HCT116 (cell line): ENCODE data around the gene CD3E. TPM values are rescaled to one million over a fixed set of nuclear protein-coding genes. Genes with fewer than 3 reads are reported as not detected.

ENCODE experiments used
- ATAC-seq: fragments of 200-7000 bp; cut with Tn5 transposase; 2 replicates; pipeline ENCODE4 v1.9.1; 2020; ENCODE audit warnings: mild to moderate bottlenecking, moderate library complexity
- BruUV-seq: library from RNA; stranded (reverse); fragments of 400-500 nt; replicated peaks from 2 replicates; lab custom pipeline; 2021; lab: Mats Ljungman, UMichigan
- CTCF ChIA-PET: fragments of 300-600 bp; sonication (Branson Sonifier 250); formaldehyde crosslinking; loops from one replicate; lab custom pipeline; 2021; ENCODE audit warnings: antibody characterized with exemption; lab: Charles Lee
- POLR2A ChIA-PET: fragments of 300-600, 350-600 bp; sonication (Branson Sonifier 250); formaldehyde crosslinking; loops from one replicate; lab custom pipeline; 2021; ENCODE audit warnings: antibody characterized with exemption; lab: Charles Lee
- RAD21 ChIA-PET, 2 experiments: fragments of 300-600 bp; sonication (Branson Sonifier 250); formaldehyde crosslinking; loops; one replicate each; lab custom pipeline; 2023; ENCODE audit warnings: low total read pairs in 2 of 2; ENCODE audit not compliant: uncharacterized antibody in 2 of 2, unreplicated experiment in 2 of 2, low non-redundant PET in 1 of 2; lab: Charles Lee
- DNase-seq: peaks from one replicate; pipeline ENCODE4 v3.0.0-alpha.2; 2010; ENCODE audit warnings: low read depth, low spot score
- H2AFZ ChIP-seq: fragments of 200-600 bp; shearing (Covaris generic), sonication (generic); 2 replicates; pipeline ENCODE4 v1.6.1; 2017; ENCODE audit warnings: low read depth, mixed run types, mixed read lengths, antibody characterized with exemption, low read length; ENCODE audit not compliant: poor library complexity, severe bottlenecking
- H3K27ac ChIP-seq: 2 replicates; pipeline ENCODE4 v1.5.1; 2012; ENCODE audit warnings: low read depth, low read length
- H3K27me3 ChIP-seq: fragments of 200-600 bp; sonication (generic); 2 replicates; pipeline ENCODE4 v1.6.1; 2016; ENCODE audit warnings: mixed run types, low read length, mixed read lengths; ENCODE audit not compliant: insufficient read depth
- H3K36me3 ChIP-seq, 2 experiments: fragments of 200-500 bp in 1 of 2; fragments of 200-600 bp in 1 of 2; sonication (Bioruptor generic) in 1 of 2; sonication (generic) in 1 of 2; 2 replicates each; pipeline versions ENCODE4 v1.5.1 to v1.6.1; 2014 to 2016; ENCODE audit warnings: low read length in 2 of 2, inconsistent platforms in 1 of 2, mixed read lengths in 1 of 2, mixed run types in 1 of 2; ENCODE audit not compliant: insufficient read depth in 2 of 2, control insufficient read depth in 1 of 2
- H3K4me1 ChIP-seq, 2 experiments: fragments of 200-600 bp in 1 of 2; sonication (generic) in 1 of 2; 2 replicates each; pipeline versions ENCODE4 v1.5.1 to v1.6.1; 2012 to 2017; ENCODE audit warnings: low read length in 2 of 2, inconsistent platforms in 1 of 2, mild to moderate bottlenecking in 1 of 2, mixed read lengths in 1 of 2, mixed run types in 1 of 2, moderate library complexity in 1 of 2; ENCODE audit not compliant: insufficient read depth in 2 of 2, control insufficient read depth in 1 of 2
- H3K4me2 ChIP-seq: fragments of 200-600 bp; sonication (generic); 2 replicates; pipeline ENCODE4 v1.6.1; 2017; ENCODE audit warnings: mixed run types, low read length, mixed read lengths
- H3K4me3 ChIP-seq, 2 experiments: fragments of 200-600 bp in 1 of 2; sonication (generic) in 1 of 2; replicated peaks in 1 of 2; 2 replicates each; pipeline ENCODE4 v1.5.1; 2011 to 2016; ENCODE audit warnings: low read length in 2 of 2, control low read depth in 1 of 2, low read depth in 1 of 2, mild to moderate bottlenecking in 1 of 2, mixed read lengths in 1 of 2, mixed run types in 1 of 2
- H3K79me2 ChIP-seq: fragments of 200-600 bp; sonication (generic); 2 replicates; pipeline ENCODE4 v1.6.1; 2017; ENCODE audit warnings: mild to moderate bottlenecking, mixed run types, low read length, moderate library complexity, mixed read lengths; ENCODE audit not compliant: insufficient read depth
- H3K9ac ChIP-seq: fragments of 200-600 bp; sonication (generic); 2 replicates; pipeline ENCODE4 v1.6.1; 2016; ENCODE audit warnings: low read length, mixed read lengths
- H3K9me2 ChIP-seq: fragments of 200-600 bp; sonication (generic), shearing (Covaris generic); 2 replicates; pipeline ENCODE4 v1.6.1; 2017; ENCODE audit warnings: mixed run types, mild to moderate bottlenecking, moderate library complexity; ENCODE audit not compliant: insufficient read depth
- H3K9me3 ChIP-seq, 2 experiments: fragments of 200-500 bp in 1 of 2; fragments of 200-600 bp in 1 of 2; sonication (Bioruptor generic) in 1 of 2; sonication (generic) in 1 of 2; 2 replicates each; pipeline ENCODE4 v1.6.1; 2014 to 2017; ENCODE audit warnings: low read length in 2 of 2, mixed read lengths in 2 of 2, inconsistent platforms in 1 of 2, low read depth in 1 of 2, mild to moderate bottlenecking in 1 of 2, mixed run types in 1 of 2, moderate library complexity in 1 of 2; ENCODE audit not compliant: control insufficient read depth in 1 of 2, insufficient read depth in 1 of 2
- H4K20me1 ChIP-seq: fragments of 200-600 bp; sonication (generic), shearing (Covaris generic); 2 replicates; pipeline ENCODE4 v1.6.1; 2017; ENCODE audit warnings: mixed run types, mild to moderate bottlenecking, moderate library complexity; ENCODE audit not compliant: insufficient read depth
- CBX3 ChIP-seq: IDR thresholded peaks from 2 replicates; pipeline ENCODE4 v1.6.1; 2012; ENCODE audit warnings: low read depth
- CEBPB ChIP-seq: IDR thresholded peaks from 2 replicates; pipeline ENCODE4 v1.6.1; 2012; ENCODE audit warnings: low read depth
- EGR1 ChIP-seq: IDR thresholded peaks from 2 replicates; pipeline ENCODE4 v1.6.1; 2012; ENCODE audit warnings: low read depth
- ELF1 ChIP-seq: IDR thresholded peaks from 2 replicates; pipeline ENCODE4 v1.6.1; 2012; ENCODE audit warnings: low read depth, borderline replicate concordance
- FOSL1 ChIP-seq: IDR thresholded peaks from 2 replicates; pipeline ENCODE4 v1.6.1; 2012; ENCODE audit warnings: low read depth
- JUND ChIP-seq: IDR thresholded peaks from 2 replicates; pipeline ENCODE4 v1.6.1; 2012
- POLR2A ChIP-seq: IDR thresholded peaks from 2 replicates; pipeline ENCODE4 v1.7.0; 2011; ENCODE audit warnings: borderline replicate concordance; ENCODE audit not compliant: insufficient read depth, insufficient read length; ENCODE audit errors: extremely low read depth
- POLR2AphosphoS5 ChIP-seq: IDR thresholded peaks from 2 replicates; pipeline ENCODE4 v1.6.1; 2011; ENCODE audit warnings: mild to moderate bottlenecking, low read depth, low read length, moderate library complexity
- RAD21 ChIP-seq: IDR thresholded peaks from 2 replicates; pipeline ENCODE4 v1.6.1; 2012; ENCODE audit warnings: low read depth, mild to moderate bottlenecking
- SIN3A ChIP-seq: IDR thresholded peaks from 2 replicates; pipeline ENCODE4 v1.6.1; 2012; ENCODE audit warnings: low read depth
- SRF ChIP-seq: IDR thresholded peaks from 2 replicates; pipeline ENCODE4 v1.6.1; 2012; ENCODE audit warnings: low read depth
- TCF7L2 ChIP-seq: IDR thresholded peaks from 2 replicates; pipeline ENCODE4 v1.7.0; 2011; ENCODE audit warnings: borderline replicate concordance, inconsistent platforms; ENCODE audit not compliant: insufficient read depth, insufficient read length; ENCODE audit errors: extremely low read depth
- YY1 ChIP-seq: IDR thresholded peaks from 2 replicates; pipeline ENCODE4 v1.6.1; 2011; ENCODE audit warnings: low read length, low read depth, moderate library complexity, mild to moderate bottlenecking; ENCODE audit not compliant: insufficient replicate concordance; ENCODE audit errors: extremely low read depth
- ZFX ChIP-seq: fragments of 450-650 bp; IDR thresholded peaks from 2 replicates; pipeline ENCODE4 v1.6.1; 2017
- ZNF274 ChIP-seq: fragments of 200-500 bp; sonication (Bioruptor generic); IDR thresholded peaks from 2 replicates; pipeline ENCODE4 v1.6.1; 2014; ENCODE audit warnings: mild to moderate bottlenecking, low read depth, low read length, inconsistent platforms
- intact Hi-C: fragments of 100-400 bp; cut with micrococcal nuclease; formaldehyde crosslinking; loops from 2 replicates; pipeline ENCODE4 v1.10.0; 2022
- total RNA-seq: library from RNA; stranded (reverse); gene quantifications from one replicate; pipeline ENCODE4 v1.2.1, GENCODE V29; 2021; ENCODE audit not compliant: unreplicated experiment
- TF ChIP-seq, protein P1 (sequence below), 3 experiments: fragments of 200-600 bp in 1 of 3; sonication (generic) in 1 of 3; IDR thresholded peaks in 2 of 3; conservative IDR thresholded peaks in 1 of 3; 2 replicates each; pipeline ENCODE4 v1.5.1; 2012 to 2017; ENCODE audit warnings: low read depth in 2 of 3, low read length in 2 of 3, antibody characterized with exemption in 1 of 3, borderline replicate concordance in 1 of 3, control low read depth in 1 of 3, mild to moderate bottlenecking in 1 of 3, mixed read lengths in 1 of 3, mixed run types in 1 of 3, moderate library complexity in 1 of 3; ENCODE audit not compliant: insufficient read depth in 1 of 3
- TF ChIP-seq, protein P2 (sequence below): IDR thresholded peaks from 2 replicates; pipeline ENCODE4 v1.6.1; 2011; ENCODE audit warnings: mild to moderate bottlenecking, low read length, moderate library complexity; ENCODE audit not compliant: insufficient replicate concordance; ENCODE audit errors: extremely low read depth

Gene CD3E
- total RNA-seq, 1 experiment from 2014 or later = 0.79 TPM

DNA sequence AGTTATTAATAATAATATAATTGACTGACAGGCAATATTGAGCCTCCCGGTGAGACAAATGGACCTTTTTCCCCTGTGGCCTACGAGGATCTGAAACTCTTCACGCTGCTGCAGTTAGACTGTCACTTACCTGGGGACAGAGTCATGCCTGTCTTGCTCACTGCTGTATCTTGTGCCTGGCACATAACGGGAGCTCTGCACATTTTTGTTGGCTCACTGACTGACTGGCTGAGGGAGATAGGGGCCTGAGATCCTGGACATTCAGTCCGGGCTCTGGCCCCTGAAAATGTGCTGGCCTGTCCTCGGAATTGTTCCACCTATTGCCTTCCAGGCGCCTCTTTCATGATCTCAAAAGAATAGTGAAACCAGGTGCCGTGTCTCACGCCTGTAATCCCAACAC is 38.7 kb downstream of the CD3E start (continued):
- TF ChIP-seq, protein P1, sequence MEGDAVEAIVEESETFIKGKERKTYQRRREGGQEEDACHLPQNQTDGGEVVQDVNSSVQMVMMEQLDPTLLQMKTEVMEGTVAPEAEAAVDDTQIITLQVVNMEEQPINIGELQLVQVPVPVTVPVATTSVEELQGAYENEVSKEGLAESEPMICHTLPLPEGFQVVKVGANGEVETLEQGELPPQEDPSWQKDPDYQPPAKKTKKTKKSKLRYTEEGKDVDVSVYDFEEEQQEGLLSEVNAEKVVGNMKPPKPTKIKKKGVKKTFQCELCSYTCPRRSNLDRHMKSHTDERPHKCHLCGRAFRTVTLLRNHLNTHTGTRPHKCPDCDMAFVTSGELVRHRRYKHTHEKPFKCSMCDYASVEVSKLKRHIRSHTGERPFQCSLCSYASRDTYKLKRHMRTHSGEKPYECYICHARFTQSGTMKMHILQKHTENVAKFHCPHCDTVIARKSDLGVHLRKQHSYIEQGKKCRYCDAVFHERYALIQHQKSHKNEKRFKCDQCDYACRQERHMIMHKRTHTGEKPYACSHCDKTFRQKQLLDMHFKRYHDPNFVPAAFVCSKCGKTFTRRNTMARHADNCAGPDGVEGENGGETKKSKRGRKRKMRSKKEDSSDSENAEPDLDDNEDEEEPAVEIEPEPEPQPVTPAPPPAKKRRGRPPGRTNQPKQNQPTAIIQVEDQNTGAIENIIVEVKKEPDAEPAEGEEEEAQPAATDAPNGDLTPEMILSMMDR (IDR thresholded peaks at IDR 0.05 in 2 of 3, conservative IDR thresholded peaks at IDR 0.05 in 1 of 3; ENCODE audit: borderline replicate concordance in 1 of 3, insufficient read depth in 1 of 3, low read depth in 2 of 3, low read length in 2 of 3) = no peak
- TF ChIP-seq SRF (no peak), ELF1 (no peak), ZFX (no peak), CEBPB (no peak), POLR2AphosphoS5 (no peak)

DNA sequence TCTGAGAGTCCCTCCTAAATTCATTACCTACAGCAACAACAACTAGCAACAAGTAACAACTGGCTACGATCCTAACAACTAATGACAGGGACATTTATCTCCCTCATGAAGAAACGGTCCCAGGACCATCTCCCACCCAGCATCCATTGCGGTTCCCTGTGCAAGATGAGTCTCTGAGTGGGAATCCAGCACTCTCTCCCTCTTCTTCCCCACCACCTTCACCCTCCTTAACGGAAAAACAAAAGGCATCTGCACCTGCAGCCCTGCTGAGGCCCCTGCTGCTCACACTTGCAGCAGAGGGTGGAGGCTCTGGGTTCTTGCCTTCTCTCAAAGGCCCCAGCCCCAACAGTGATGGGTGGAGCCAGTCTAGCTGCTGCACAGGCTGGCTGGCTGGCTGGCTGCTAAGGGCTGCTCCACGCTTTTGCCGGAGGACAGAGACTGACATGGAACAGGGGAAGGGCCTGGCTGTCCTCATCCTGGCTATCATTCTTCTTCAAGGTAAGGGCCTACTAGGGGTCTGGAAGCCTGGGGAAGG is 39.5 kb downstream of the CD3E start, which contains the start of gene CD3G:
TSS of gene CD3G (plus strand) at position 364 of the 535 bp plus-strand sequence. CDS start at position 444, 80 bp downstream.
- CTCF ChIA-PET = no interaction called here
- TF ChIP-seq RAD21 (no peak), JUND (no peak), FOSL1 (no peak), YY1 (no peak), EGR1 (no peak), CEBPB (no peak), SRF (no peak), CBX3 (no peak), POLR2A (no peak), ZNF274 (no peak), ELF1 (no peak), TCF7L2 (no peak), SIN3A (no peak)
- TF ChIP-seq, protein P1 (IDR thresholded peaks at IDR 0.05 in 2 of 3, conservative IDR thresholded peaks at IDR 0.05 in 1 of 3; ENCODE audit: borderline replicate concordance in 1 of 3, insufficient read depth in 1 of 3, low read depth in 2 of 3, low read length in 2 of 3) = no peak
- TF ChIP-seq, protein P2, sequence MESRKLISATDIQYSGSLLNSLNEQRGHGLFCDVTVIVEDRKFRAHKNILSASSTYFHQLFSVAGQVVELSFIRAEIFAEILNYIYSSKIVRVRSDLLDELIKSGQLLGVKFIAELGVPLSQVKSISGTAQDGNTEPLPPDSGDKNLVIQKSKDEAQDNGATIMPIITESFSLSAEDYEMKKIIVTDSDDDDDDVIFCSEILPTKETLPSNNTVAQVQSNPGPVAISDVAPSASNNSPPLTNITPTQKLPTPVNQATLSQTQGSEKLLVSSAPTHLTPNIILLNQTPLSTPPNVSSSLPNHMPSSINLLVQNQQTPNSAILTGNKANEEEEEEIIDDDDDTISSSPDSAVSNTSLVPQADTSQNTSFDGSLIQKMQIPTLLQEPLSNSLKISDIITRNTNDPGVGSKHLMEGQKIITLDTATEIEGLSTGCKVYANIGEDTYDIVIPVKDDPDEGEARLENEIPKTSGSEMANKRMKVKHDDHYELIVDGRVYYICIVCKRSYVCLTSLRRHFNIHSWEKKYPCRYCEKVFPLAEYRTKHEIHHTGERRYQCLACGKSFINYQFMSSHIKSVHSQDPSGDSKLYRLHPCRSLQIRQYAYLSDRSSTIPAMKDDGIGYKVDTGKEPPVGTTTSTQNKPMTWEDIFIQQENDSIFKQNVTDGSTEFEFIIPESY = no peak
- ATAC-seq = no peak; the same call in 1 of the 2 replicates

More for the DNA sequence above, 39.5 kb downstream of the CD3E start, which contains the start of gene CD3G:
- intact Hi-C loops = no loop called here
- Histone ChIP-seq H3K36me3 (no peaks in the 10 kb centered on the region), H3K4me1 (no peaks in the 10 kb centered on the region), H3K9me3 (no peaks in the 10 kb centered on the region), H4K20me1 (no peaks in the 10 kb centered on the region), H3K9me2 (no peaks in the 10 kb centered on the region), H3K27ac (no peak within 1 kb of the TSS), H3K9ac (no peak within 1 kb of the TSS), H2AFZ (no peak within 1 kb of the TSS), H3K79me2 (no peaks in the 10 kb centered on the region), H3K4me2 (no peak within 1 kb of the TSS), H3K4me3 (no peak within 1 kb of the TSS), H3K27me3 (peaks cover 16% of the 10 kb centered on the region)
- no peak for DNase-seq
- no TSS peak for BruUV-seq
- ChIA-PET RAD21 (no interaction called here), POLR2A (no interaction called here)
